ENCODE data around the gene GALNT6. TPM values are rescaled to one million over a fixed set of nuclear protein-coding genes. Genes with fewer than 3 reads are reported as not detected.

Gene GALNT6
- total and polyA plus RNA-seq, 8 donors = 2.7 to 16.6 (median 9.3) TPM

GRCh38 chr12:51415931-51416330 is 24.7 kb upstream of the GALNT6 start:
- no peak overlapping the region for H3K4me3 ChIP-seq
- no peaks in the 10 kb centered on the region for H3K9me3 ChIP-seq
- H3K4me1 ChIP-seq = peaks cover 0 to 4% (median 0%) of the 10 kb centered on the region in 3 donors
- H3K36me3 ChIP-seq = no peaks in the 10 kb centered on the region
- no peak overlapping the region for H3K27ac ChIP-seq
- intact Hi-C loops (cut with DNase I) = no loop called here
- 92 to 100% methylated on average over 1 of the region's 1 CpG for WGBS, 2 donors
- no peaks in the 10 kb centered on the region for H3K27me3 ChIP-seq
- TF ChIP-seq, protein P1, sequence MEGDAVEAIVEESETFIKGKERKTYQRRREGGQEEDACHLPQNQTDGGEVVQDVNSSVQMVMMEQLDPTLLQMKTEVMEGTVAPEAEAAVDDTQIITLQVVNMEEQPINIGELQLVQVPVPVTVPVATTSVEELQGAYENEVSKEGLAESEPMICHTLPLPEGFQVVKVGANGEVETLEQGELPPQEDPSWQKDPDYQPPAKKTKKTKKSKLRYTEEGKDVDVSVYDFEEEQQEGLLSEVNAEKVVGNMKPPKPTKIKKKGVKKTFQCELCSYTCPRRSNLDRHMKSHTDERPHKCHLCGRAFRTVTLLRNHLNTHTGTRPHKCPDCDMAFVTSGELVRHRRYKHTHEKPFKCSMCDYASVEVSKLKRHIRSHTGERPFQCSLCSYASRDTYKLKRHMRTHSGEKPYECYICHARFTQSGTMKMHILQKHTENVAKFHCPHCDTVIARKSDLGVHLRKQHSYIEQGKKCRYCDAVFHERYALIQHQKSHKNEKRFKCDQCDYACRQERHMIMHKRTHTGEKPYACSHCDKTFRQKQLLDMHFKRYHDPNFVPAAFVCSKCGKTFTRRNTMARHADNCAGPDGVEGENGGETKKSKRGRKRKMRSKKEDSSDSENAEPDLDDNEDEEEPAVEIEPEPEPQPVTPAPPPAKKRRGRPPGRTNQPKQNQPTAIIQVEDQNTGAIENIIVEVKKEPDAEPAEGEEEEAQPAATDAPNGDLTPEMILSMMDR (IDR thresholded peaks at IDR 0.05) = no peak
- no peak for DNase-seq
- FAIRE-seq = no peak
- ATAC-seq = no peak

DNA sequence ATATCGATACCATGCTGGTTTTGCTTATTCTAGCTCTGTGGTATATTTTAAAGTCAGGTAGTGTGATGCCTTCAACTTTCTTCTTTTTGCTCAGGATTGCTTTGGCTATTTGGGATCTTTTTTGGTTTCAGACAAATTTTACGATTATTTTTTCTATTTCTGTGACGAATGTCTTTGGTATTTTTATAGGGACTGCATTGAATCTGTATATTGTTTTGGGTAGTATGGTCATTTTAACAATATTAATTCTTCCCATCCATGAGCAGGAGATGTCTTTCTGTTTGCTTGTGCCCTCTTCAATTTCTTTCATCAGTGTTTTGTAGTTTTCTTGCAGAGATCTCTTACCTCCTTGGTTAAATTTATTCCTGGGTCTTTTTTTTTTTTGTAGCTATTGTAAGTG is 22.6 kb upstream of the GALNT6 start:
- H3K4me1 ChIP-seq = peaks cover 0 to 4% (median 0%) of the 10 kb centered on the region in 3 donors
- no peak overlapping the region for H3K27ac ChIP-seq
- no peak overlapping the region for H3K4me3 ChIP-seq
- no peaks in the 10 kb centered on the region for H3K9me3 ChIP-seq
- DNase-seq = no peak
- intact Hi-C loops (cut with DNase I) = no loop called here
- H3K36me3 ChIP-seq = no peaks in the 10 kb centered on the region
- no peak for ATAC-seq
- 91 to 98% methylated on average over 3 of the region's 3 CpGs for WGBS, 2 donors
- no peak for FAIRE-seq
- H3K27me3 ChIP-seq = no peaks in the 10 kb centered on the region
- TF ChIP-seq, protein P1 (IDR thresholded peaks at IDR 0.05) = no peak

- H3K27me3 ChIP-seq = no peaks in the 10 kb centered on the region
- DNase-seq (no peak), FAIRE-seq (peak; percentile 5), ATAC-seq (no peak)
- H3K36me3 ChIP-seq = no peaks in the 10 kb centered on the region
- intact Hi-C loops (cut with DNase I) = no loop called here
- no peaks in the 10 kb centered on the region for H3K4me1 ChIP-seq
- no peaks in the 10 kb centered on the region for H3K9me3 ChIP-seq
- TF ChIP-seq, protein P1 (IDR thresholded peaks at IDR 0.05) = no peak
- no peak overlapping the region for H3K4me3 ChIP-seq
- no peak overlapping the region for H3K27ac ChIP-seq
Observed at GRCh38 chr12:51413149-51413548, 21.9 kb upstream of the GALNT6 start.

DNA sequence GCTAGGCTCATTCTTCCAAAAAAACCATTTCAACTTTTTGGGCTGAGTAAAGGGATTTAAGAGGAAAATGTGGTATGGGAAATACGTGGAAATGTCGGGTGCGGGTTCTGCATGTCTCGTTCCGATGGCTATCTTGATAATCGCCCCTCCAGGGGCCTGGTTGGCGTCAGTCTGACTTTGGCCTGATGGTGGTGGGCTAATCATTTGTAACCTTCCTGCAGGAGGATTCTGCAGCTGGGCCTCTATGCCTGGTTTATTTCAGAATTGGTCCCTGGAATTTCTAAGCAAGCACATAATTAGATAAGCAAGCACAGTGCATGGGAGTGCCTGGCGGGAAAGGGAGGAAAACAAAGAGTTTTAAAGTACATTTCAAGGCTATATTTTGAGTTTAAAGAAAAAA is 18.6 kb upstream of the GALNT6 start:
- Histone ChIP-seq H3K36me3 (no peaks in the 10 kb centered on the region), H3K27me3 (no peaks in the 10 kb centered on the region), H3K4me1 (no peaks in the 10 kb centered on the region), H3K4me3 (no peak overlapping the region), H3K27ac (no peak overlapping the region), H3K9me3 (no peaks in the 10 kb centered on the region)
- TF ChIP-seq, protein P1 (IDR thresholded peaks at IDR 0.05) = no peak
- DNase-seq (no peak), FAIRE-seq (no peak), ATAC-seq (no peak)
- intact Hi-C loops (cut with DNase I) = no loop called here
- WGBS, 2 donors = 88 to 90% methylated on average over 8 of the region's 8 CpGs

GRCh38 chr12:51407604-51408003 is 16.4 kb upstream of the GALNT6 start:
- Histone ChIP-seq H3K9me3 (no peaks in the 10 kb centered on the region), H3K4me3 (no peak overlapping the region), H3K4me1 (no peaks in the 10 kb centered on the region), H3K27me3 (no peaks in the 10 kb centered on the region), H3K36me3 (no peaks in the 10 kb centered on the region), H3K27ac (no peak overlapping the region)
- FAIRE-seq = no peak
- no peak for DNase-seq
- TF ChIP-seq, protein P1 (IDR thresholded peaks at IDR 0.05) = no peak
- WGBS, 2 donors = 66 to 70% methylated on average over 4 of the region's 4 CpGs
- ATAC-seq = no peak
- intact Hi-C loops (cut with DNase I) = no loop called here

Measured in pancreas (tissue), 10 donors.